T-helper 9 cell (primary cell): ENCODE measurements around the gene MADCAM1.

Experiments
- DNase-seq: peaks from one replicate; pipeline ENCODE4 v3.0.0-alpha.2; 2020

Gene MADCAM1

DNA sequence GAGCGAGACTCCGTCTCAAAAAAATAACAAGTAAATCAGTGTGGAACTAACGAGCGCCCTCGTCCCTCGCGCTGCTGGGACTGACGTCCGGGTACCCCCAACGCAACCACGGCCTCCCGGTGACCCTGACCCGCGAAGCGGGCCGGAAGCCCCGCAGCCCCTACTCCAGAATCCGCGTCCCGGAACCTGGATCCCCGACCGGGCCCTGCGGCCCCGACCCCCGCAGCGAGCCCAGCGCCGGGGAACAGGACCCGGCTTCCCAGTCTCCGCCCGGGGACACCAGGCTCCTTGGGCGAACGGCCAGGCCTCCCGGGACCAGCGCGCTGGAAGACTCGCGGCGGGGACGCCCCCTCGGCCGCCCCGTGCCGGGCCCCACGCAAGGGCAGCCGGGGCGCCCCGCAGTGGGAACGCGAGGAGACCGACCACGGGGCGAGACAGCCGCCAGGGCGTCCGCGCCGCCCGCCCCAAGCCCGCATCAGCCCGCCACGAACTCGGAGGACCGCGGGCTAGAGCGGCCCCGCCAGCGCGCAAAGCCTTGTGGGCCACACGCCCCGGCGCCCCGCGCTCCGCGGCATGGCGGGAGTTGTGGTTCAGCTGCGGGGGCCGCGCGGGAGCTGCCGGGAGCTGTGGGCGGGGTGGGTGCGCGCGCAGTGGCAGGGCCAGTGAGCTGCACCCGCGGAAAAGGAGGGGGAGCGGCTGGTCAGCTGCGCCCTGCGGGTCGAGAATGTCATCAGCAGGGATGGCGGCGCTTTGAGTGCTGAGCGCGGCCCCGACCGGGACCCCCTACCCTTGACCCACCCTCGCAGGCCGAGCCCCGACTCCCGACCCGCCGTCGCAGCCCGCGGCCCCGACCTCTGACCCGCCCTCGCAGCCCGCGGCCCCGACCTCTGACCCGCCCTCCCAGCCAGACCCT lies 7.5 kb upstream of the MADCAM1 start:
- peak; percentile 90 for DNase-seq

DNA sequence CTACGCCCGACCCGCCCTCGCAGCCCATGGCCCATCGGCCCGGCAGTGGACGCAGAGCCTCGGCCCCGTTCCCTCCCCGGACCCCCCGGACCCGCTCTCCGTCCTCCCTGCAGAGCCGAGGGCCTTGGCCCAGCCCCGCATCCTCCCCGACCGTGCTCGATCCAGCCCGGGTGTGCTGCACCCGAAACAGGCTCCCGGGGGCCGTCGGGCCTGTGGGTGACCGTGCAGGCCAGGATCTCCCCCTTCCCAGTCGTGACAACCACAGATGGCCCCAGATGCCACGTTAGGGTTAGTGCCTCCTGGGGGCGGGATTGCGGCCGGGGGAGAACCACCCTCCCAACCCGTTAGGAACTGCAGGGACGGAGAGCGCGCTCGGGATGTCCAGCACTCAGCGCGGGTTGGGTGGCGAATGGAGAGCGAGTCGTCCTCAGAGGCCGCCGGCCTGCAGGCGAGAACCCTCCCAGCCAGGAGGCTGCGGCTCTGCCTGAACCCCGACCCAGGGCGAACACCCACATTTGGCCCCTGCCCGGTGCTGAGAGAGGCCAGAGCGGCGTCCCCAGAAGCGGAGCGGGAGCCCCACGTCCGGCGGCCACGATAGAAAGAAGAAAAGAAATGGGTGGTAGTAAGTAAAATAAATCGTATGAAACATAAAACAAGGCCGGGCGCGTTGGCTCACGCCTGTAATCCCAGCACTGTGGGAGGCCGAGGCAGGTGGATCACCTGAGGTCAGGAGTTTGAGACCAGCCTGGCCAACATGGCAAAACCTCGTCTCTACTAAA lies 6.7 kb upstream of the MADCAM1 start:
- DNase-seq = no peak

DNA sequence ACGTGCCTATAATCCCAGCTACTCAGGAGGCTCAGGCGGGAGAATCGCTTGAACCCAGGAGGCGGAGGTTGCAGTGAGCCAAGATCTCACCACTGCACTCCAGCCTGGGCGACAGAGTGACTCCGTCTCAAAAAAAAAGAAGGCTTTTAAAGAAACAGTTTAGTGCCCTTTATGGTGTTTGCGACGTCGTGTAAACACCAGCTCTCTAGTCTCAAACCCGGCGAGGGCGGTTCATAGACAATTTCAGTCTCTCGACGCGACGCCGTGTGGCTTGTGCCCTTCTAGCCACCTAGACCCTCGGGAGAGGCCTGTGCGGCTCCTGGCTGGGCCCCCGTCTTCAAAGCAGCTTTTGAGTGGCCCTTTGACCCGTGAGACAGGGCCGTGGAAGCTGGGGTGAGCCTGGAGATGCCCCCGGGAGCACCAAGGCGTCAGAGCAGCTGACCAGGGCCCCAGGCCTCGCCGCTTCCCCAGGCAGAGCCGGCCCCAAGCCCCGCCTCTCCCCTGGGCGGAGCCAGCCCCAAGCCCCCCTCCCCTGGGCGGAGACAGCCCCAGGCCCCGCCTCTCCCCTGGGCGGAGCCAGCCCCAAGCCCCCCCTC lies 5.0 kb upstream of the MADCAM1 start:
- DNase-seq = no peak

DNA sequence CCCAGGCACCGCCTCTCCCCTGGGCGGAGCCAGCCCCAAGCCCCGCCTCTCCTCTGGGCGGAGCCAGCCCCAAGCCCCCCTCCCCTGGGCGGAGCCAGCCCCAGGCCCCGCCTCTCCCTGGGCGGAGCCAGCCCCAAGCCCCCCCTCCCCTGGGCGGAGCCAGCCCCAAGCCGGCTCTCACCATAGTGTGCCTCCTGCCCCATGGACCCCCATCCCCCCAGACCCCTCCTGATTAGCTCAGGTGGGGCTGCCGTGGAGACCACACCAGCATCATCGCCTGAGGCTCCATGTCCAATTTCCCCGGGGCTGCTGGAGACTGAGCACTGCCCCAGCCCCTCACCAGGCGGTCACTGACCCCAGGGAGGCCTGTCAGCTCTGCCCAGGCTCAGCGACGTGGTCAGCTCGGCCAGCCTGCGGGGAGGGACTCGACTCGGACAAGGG lies 4.2 kb upstream of the MADCAM1 start:
- peak; percentile 62 for DNase-seq

DNA sequence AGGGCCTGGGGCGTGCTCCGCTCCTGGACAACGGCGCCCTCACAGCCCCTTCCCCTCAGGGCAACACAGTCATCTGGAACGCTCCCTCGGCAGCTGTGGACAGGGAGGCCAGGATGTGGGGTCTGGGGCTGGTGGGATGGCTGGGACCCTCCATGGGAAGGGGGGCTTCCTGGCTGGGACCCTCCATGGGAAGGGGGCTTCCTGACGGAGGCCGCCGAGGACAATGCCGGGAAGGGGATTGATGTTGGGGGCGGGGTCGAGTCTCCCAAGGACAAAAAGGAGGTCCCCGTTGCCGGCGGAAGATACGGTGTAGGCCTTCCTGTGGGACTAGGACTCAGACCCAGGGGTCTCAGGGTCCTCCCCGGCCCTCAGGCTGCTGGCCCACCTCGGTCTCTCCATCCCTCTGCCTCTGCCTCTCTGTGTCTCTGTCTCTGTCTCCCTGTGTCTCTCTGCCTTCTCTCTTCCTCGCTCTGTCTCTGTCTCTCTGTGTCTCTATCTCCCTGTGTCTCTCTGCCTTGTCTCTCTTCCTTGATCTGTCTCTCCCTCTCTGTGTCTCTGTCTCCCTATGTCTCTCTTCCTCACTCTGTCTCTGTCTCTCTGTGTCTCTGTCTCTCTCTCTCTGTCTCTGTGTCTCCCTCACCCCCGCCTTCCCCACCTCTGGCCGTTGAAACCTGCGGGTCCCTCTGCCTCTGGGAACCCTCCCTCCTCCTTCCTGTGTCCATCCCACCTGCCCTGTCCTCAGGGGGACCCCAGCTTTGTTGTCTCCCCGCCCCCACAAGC lies 2.7 kb upstream of the MADCAM1 start:
- DNase-seq = no peak

DNA sequence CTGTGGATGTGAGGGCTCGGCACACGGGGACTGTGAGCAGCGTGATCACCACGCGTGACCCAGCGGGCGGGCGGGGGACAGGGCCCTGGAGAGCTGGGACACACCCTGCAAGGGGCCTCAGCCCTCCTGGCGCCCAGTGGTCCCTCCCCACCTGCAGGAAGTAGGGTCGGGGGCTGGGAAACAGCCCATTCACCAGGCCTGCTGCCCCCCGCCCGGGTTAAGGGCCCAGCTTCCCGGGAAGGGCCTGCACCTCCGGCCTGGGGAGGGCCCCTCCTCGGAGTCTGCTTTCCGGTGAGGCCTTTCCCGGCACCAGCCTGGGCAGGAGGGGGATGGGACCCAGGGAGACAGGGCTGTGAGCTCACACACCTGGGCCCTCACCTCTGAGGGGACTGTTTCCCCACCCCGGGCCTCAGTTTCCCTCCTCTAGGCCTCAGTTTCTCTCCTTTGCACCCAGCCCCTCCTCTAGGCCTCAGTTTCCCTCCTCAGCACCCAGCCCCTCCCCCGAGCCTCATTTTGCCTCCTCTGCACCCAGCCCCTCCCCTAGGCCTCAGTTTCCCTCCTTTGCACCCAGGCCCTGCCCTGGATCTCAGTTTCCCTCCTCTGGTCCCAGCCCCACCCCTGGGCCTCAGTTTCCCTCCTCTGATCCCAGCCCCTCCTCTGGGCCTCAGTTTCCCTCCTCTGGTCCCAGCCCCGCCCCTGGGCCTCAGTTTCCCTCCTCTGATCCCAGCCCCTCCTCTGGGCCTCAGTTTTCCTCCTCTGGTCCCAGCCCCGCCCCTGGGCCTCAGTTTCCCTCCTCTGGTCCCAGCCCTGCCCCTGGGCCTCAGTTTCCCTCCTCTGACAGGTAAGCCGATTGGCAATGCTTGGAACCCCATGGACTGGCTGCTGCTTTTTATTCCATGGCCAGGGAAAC lies 1.9 kb upstream of the MADCAM1 start:
- DNase-seq = no peak

DNA sequence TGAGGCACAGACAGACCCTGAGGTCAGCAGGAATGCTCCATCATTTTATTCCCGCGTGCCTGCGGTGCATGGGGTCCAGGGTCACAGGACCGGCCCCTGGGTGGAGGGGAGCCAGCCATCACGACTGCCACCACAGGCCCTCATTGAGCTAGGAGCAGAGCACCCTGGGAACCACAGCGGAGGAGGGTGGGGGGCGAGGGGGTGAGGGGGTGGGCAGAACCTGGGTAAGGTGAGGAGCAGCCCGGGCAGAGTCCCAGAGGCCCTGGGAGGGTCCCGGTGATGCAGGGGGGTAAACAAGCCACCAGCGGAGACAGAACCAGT lies 1.2 kb upstream of the MADCAM1 start:
- DNase-seq = no peak

DNA sequence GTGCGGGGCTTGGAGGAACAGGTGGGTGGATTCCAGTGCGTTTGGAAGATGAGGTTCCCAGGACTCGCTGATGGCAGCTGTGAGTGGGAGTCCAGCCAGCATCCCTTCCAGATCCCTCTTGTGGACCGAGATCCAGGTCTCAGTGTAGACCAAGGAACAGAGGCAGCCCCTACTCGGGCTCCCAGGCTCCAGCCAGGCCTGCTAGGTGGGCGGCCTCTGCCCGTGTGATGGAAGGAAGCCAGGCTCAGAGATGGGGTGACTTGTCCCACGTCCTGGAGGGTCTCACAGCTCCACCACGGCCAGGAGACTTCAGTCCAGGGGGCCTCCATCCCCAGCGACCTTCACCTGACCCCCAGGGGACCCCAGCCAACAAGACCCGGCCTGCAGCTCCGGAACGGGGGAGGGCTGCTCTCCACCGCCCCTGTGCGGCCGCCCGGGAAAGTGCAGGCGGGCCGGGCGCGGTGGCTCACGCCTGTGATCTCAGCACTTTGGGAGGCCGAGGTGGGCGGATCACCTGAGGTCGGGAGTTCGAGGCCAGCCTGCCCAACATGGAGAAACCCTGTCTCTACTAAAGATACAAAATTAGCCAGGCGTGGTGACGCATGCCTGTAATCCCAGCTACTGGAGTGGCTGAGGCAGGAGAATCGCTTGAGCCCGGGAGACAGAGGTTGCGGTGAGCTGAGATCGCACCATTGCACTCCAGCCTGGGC lies 729 bp upstream of the MADCAM1 start:
- DNase-seq = peak; percentile 41

DNA sequence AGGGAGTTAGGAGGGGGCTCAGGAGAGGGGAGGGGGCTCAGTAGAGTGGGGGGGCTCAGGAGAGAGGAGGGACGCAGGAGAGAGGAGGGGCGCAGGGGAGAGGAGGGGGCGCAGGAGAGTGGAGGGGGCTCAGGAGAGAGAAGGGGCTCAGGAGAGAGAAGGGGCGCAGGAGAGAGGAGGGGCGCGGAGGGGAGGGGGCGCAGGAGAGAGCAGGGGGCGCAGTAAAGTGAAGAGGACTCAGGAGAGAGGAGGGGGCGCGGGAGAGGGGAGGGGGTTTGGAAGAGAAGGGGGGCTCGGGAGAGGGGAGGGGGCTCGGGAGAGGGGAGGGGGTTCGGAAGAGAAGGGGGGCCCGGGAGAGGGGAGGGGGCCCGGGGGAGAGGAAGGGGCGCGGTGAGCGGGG lies 700 bp downstream of the MADCAM1 start:
- DNase-seq = no peak

DNA sequence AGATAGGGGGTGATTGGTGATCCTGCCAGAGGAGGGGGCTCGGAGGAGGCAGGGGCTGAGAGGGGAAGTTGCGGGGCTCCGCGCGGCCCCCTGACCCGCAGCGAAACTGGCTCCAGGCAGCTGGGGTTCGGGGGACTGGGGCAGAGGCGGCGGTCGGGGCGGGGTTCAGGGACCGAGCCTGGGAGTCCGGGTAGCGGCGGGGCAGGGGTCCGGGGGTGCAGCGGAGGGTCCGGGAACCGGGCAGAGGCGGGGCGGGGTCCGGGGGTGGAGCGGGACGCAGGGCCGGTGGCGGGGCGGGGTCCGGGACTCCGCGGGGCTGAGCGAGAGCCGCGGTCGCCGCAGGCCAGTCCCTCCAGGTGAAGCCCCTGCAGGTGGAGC lies 1.2 kb downstream of the MADCAM1 start:
- DNase-seq = no peak

DNA sequence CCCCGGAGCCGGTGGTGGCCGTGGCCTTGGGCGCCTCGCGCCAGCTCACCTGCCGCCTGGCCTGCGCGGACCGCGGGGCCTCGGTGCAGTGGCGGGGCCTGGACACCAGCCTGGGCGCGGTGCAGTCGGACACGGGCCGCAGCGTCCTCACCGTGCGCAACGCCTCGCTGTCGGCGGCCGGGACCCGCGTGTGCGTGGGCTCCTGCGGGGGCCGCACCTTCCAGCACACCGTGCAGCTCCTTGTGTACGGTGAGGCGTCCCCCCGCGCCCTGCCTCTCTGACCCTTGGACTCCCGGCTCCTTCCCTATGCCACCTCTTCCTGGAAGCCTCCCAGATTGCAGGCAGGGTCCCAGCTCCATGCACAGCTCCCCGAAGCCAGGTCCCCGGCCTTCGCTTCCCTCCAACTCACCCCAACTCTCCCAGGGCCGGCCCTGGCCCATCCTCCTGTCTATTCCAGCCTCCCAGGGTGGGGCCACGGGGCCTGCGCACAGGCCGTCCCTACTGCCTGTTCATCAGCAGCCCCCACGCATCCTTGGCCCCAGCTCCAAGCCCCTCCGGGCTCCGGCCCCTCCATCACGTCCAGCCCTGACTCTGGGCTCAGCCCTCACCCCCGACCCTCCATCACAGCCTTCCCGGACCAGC lies 1.7 kb downstream of the MADCAM1 start:
- DNase-seq = no peak

DNA sequence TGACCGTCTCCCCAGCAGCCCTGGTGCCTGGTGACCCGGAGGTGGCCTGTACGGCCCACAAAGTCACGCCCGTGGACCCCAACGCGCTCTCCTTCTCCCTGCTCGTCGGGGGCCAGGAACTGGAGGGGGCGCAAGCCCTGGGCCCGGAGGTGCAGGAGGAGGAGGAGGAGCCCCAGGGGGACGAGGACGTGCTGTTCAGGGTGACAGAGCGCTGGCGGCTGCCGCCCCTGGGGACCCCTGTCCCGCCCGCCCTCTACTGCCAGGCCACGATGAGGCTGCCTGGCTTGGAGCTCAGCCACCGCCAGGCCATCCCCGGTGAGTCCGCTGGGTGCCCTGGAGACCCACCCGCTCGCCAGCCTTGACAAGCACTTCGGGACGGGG lies 2.2 kb downstream of the MADCAM1 start:
- no peak for DNase-seq

DNA sequence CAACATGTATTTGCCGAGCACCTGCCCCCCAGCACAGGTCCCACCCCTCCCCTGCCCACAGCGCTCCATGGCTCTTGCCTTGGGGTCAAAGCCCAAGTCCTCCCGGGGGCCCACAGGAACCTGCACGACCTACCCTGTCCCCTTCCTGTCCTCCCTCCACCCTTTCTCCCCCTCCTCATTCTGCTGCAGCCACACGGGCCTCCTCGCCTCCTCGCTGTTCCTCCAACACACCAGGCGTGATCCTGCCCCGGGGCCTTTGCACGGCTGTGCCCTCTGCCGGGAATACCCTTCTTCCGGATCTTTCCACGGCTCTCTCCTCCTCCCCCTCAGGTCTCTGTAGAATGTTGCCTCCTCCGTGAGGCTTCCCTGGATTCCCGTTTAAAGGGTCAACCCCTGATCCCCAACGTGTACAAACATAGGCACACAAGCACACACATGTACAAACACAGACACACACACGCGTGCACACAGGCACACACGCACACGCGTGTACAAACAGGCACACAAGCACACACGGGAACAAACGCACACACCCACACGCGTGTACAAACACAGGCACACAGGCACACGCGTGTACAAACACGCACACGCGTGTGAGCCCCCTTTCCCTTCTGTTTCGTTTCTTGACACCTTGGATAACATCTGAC lies 2.8 kb downstream of the MADCAM1 start:
- DNase-seq = no peak

DNA sequence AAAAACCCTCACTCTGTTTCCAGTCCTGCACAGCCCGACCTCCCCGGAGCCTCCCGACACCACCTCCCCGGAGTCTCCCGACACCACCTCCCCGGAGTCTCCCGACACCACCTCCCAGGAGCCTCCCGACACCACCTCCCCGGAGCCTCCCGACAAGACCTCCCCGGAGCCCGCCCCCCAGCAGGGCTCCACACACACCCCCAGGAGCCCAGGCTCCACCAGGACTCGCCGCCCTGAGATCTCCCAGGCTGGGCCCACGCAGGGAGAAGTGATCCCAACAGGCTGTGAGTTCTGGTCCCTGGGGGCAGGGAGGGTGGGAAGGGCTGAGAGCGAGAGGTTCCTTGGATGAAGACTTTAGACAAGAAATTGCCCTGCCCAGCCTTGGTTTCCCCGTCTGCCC lies 5.4 kb downstream of the MADCAM1 start:
- DNase-seq = no peak

DNA sequence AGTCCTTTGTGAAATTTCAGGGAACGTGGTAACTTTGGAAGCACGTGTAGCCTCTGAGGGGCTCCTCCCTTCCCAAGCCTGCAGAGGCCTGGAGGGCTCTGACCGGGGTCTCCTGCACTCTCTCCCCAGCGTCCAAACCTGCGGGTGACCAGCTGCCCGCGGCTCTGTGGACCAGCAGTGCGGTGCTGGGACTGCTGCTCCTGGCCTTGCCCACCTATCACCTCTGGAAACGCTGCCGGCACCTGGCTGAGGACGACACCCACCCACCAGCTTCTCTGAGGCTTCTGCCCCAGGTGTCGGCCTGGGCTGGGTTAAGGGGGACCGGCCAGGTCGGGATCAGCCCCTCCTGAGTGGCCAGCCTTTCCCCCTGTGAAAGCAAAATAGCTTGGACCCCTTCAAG lies 8.3 kb downstream of the MADCAM1 start:
- no peak for DNase-seq

DNA sequence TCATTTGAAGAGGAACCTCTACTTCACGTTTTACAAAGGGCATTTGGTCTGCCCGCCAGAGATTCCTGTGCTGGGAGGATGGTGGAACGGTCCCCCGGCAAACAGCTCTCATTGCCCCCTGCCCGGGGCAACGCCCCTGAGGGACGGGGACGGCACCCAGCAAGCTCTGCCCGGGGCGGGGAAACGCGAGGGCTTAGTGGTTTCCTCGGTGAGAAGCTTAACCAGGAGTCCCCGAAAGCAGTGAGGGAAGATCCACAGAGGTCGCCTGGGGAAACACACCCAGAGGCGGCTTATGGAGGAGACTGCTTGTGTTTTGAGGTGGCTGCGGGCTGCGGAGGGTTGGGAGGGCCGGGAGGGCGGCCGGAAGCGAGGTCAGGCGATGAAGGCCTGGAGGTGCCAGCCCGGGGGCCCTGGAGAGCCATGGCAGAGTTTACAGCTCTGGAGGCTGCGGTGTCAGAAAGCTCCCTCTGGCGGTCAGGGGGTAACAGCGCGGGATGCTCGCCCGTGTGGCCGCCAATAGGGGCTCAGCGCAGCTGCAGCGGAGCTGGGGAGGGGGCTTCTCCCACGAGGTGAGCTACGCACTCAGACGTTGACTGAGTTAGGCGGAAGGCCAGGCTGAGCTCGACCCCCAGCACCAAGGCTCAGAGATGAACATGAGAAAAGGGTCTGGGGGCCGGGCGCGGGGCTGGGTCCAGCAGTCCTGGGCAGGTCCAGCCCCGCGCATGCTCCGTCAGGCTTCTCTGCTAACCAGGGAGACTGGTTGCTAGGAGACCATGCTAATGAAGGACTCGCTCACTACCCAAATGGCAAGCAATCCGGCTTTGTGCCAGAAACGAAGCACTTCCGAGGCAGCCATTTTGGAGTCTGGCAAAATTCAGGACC lies 10.4 kb downstream of the MADCAM1 start:
- peak; percentile 89 for DNase-seq

DNA sequence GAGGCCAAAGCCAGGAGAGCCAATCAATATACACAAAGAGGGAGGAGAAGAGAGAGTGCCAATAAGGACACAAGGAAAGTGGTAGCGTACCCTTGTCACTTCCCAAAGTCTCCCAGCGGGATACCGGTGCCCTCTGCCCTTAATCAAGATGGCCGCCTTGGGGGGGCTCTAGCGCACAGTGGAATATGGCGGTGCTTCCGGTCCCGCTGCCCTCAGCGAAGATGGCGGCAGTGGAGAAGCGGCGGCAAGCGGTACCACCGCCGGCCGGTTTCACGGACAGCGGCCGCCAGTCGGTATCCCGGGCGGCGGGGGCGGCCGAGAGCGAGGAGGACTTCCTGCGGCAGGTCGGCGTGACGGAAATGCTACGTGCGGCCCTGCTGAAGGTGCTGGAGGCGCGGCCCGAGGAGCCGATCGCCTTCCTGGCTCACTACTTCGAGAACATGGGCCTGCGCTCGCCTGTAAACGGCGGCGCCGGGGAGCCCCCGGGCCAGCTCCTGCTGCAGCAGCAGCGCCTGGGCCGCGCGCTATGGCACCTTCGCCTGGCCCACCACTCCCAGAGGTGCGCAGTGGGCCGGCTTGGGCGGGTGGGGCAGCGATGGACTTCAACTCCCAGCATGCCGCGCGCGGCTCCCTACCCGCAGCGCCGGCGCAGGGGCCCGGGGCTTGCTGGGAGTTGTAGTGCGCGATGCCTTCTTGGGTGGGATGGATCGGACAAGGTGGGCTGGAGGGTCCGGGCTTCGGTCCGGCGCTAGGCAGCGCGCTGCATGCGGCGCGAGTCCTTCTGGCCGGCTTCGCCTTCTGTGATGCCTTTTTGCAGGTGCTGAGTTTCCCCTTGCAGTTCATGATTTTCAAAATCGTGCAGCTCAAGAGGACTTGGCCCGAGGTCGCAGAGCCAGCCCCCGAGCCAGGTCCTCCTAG lies 11.3 kb downstream of the MADCAM1 start, which contains the start of gene TPGS1:
TPGS1 (plus strand) TSS at position 212 of the 918 bp plus-strand sequence; CDS start at position 222, 10 bp downstream.
- peak; percentile 75 for DNase-seq
